AG10803 (cell line): ENCODE measurements around the gene HES2.
"Not testable (repeated sequence)": the region's sequence is repeated elsewhere in the genome, so short reads cannot be mapped to it uniquely, and the experiment has no call there.

Experiments
- DNase-seq: peaks from one replicate; pipeline ENCODE4 v3.0.0; 2010; ENCODE audit warnings: low read depth
- H3K4me3 ChIP-seq: 2 replicates; pipeline ENCODE4 v1.5.1; 2011; ENCODE audit warnings: mild to moderate bottlenecking, low read length, control low read depth
- CTCF ChIP-seq: conservative IDR thresholded peaks from 2 replicates; pipeline ENCODE4 v1.5.1; 2011; ENCODE audit warnings: mild to moderate bottlenecking, low read length, control low read depth, inconsistent platforms

HES2 gene

DNA sequence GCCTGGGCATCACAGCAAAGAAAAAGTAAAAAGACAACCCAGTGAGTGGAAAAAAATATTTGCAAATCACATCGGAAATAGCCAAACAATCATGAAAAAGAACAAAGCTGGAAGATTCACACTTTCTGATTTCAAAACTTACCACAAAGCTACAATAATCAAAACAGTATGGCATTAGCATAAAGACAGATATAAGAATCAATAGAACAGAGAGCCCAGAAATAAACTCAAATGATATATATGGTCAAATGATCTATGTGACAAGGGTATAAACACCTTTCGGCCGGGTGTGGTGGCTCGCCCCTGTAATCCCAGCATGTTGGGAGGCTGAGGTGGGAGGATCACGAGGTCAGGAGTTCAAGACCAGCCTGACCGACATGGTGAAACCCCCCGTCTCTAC lies 39.7 kb downstream of the HES2 start:
- no peak for TF ChIP-seq CTCF
- H3K4me3 ChIP-seq, result no peak overlapping the region
- no peak for DNase-seq

DNA sequence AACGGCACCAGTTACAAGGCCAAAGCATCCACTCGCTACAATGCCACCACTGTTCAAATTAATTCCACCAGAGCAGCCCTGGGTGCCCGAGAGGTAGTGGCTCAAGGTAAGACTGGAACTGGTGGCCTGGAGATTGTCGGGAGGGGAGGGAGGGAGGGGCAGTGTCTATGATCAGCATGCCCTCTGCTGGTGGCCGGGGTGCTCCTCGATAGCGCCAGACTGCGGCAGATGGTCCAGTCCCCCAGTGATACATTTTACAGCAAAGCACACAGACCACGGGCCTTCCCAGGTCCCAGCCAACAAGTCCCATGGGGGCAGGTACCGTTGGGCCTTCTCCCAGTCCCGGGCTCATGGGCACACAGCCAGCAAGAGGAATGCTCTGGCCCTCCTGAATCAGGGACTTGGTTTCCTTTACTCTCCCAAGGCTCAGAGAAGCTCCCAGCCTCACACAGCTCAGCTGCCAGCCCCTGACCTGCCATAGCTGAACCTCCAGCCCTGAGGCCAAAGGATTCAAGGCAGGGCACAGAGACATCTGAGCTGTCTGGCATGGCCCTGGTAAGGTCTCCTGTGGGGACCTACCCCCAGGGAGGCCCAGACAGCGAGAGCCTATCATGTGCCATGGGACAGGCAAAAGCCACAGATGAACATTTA lies 41.5 kb downstream of the HES2 start:
- no peak for DNase-seq
- H3K4me3 ChIP-seq, result no peak overlapping the region
- TF ChIP-seq CTCF, result no peak

DNA sequence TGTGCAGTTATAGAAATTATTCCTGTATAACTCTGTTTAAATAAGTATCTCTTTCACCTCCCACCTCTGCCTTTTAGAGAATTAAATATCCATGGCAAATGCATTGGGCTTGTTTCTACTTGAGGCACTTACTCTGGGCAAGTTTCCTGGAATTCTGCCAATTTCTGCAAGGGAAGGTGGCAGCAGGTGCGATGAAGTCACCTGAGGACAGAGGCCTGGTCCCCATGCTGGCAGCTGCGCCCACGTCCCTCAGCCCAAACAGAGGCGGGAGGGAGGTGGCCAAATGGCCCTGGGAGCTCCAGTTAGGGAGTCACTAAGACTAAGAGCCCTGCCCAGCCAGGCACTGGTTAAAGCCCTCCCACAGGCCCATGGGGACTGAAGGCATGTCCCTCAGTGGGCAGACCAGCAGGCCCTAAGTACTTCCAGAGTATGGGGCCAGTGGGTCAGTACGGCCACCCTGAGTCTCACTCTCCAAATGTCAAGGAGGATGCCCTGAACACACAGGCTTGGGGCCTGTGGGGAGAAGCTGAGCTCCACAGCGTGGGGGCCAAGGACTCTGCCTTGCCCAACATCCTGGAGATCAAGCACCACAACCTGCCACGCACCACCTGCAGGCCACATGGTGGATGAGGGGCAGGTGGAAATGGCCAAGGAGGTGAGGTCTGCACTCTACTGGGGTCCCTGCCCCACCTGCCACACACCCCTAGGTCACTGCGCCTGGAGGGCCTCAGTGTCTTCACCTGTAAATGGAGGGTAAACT lies 45.6 kb downstream of the HES2 start:
- TF ChIP-seq CTCF, result no peak
- DNase-seq, result no peak
- H3K4me3 ChIP-seq, result no peak overlapping the region

GRCh38 chr1:6372236-6372635 lies 47.5 kb downstream of the HES2 start:
- DNase-seq, result not testable (repeated sequence)

DNA sequence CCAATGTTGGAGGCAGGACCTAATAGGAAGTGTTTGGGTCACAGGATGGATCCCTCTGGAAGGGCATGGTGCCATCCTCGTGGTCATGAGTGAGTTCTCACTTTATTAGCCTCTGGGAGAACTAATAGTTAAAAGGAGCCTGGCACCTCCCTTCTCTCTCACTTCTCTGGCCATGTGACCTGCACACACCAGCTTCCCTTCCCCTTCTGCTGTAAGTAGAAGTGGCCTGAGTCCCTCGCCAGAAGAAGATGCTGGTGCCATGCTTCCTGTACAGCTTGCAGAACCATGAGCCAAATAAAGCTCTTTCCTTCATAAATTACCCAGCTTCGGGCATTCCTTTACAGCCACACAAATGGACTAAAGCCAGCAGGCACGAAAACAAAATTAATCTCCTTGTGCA lies 49.7 kb downstream of the HES2 start:
- TF ChIP-seq CTCF, result no peak
- DNase-seq, result no peak
- no peak overlapping the region for H3K4me3 ChIP-seq

More at GRCh38 chr1:6372236-6372635, 47.5 kb downstream of the HES2 start:
- not testable (repeated sequence) for H3K4me3 ChIP-seq

DNA sequence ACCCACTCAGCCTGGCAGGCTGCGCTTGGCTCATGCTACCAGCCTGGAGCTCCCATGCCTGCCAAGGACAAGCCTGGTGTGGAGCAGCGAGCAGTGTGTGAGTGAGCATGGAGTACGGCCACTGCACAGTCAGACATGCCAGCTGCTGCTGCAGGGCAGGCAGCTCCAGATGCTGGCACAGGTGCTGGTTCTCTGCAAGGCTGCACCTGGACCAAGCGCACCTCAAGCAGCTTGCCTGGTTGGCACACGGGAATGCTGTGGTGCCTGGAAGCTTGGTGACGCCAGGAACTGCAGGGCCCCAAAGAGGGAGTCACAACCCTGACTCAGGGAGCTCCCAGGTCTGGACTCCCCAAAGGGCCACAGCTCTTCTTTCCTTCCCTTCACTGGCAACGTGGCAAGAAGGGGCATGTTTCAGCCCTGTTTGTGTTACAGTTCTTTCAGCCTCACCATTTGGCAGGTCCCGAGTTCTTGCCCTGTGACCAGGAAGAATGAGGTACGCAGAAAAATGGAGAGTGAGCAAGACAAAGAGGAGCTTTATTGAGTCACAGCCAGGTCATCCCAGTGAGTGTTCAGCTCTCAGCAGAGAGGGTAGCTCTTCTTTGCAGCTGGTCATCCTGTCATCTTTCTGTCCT lies 52.2 kb downstream of the HES2 start:
- no peak for DNase-seq
- TF ChIP-seq CTCF, result no peak
- H3K4me3 ChIP-seq, result no peak overlapping the region

DNA sequence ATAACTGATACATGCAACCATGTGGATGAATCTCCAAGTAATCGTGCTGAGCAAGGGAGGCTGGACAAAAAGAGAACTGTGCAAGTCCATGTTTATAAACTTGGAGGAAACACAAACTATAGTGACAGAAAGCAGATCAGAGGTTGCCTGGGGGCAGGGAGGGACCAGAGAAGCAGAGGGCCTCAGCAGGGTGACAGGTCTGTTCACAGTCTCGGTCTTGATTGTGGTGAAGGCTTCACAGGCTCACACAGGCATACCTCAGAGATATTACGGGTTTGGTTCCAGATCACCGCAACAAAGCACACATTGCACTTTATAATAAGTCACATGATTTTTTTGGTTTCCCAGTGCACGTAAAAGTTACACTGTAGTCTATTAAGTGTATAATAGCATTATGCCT lies 54.7 kb downstream of the HES2 start:
- H3K4me3 ChIP-seq, result no peak overlapping the region
- no peak for DNase-seq
- TF ChIP-seq CTCF, result no peak
